Upper lobe of left lung (tissue), 6 donors: Measurements from ENCODE around the gene EID3. TPM values are rescaled to one million over a fixed set of nuclear protein-coding genes. Genes with fewer than 3 reads are reported as not detected.

ENCODE experiments used
- ATAC-seq, 2 donors: fragments of 200-7000 bp; cut with Tn5 transposase; one replicate each; pipeline ENCODE4 v1.9.1; 2022; ENCODE audit warnings: mild to moderate bottlenecking in 2 of 2, moderate library complexity in 2 of 2; ENCODE audit not compliant: low FRiP score in 2 of 2
- DNase-seq, 2 donors: peaks; one replicate each; pipeline ENCODE4 v3.0.0-alpha.2; 2019 to 2020
- H3K27ac ChIP-seq, 4 donors: fragments of 200-600 bp; sonication (generic); one replicate each; pipeline ENCODE4 v1.5.1; 2016 to 2019
- H3K27me3 ChIP-seq, 4 donors: fragments of 200-600 bp; sonication (generic); one replicate each; pipeline ENCODE4 v1.5.1; 2017 to 2019
- H3K36me3 ChIP-seq, 4 donors: fragments of 200-600 bp; sonication (generic); one replicate each; pipeline ENCODE4 v1.5.1; 2016 to 2019
- H3K4me1 ChIP-seq, 4 donors: fragments of 200-600 bp; sonication (generic); one replicate each; pipeline ENCODE4 v1.5.1; 2018 to 2019
- H3K4me3 ChIP-seq, 4 donors: fragments of 200-600 bp; sonication (generic); one replicate each; pipeline ENCODE4 v1.5.1; 2017 to 2019; ENCODE audit warnings: mild to moderate bottlenecking in 2 of 4, moderate library complexity in 1 of 4
- H3K9me3 ChIP-seq, 4 donors: fragments of 200-600 bp; sonication (generic); one replicate each; pipeline ENCODE4 v1.5.1; 2018 to 2019
- EP300 ChIP-seq, 4 donors: sonication (generic); formaldehyde crosslinking; IDR thresholded peaks; one replicate each; pipeline ENCODE4 v1.5.1; 2017; ENCODE audit warnings: antibody characterized with exemption in 4 of 4, control low read depth in 2 of 4
- POLR2A ChIP-seq, 4 donors: fragments of 450-650 bp; IDR thresholded peaks; one replicate each; pipeline ENCODE4 v1.5.1; 2016 to 2017; ENCODE audit warnings: antibody characterized with exemption in 4 of 4, mild to moderate bottlenecking in 2 of 4
- POLR2AphosphoS5 ChIP-seq, 2 donors: sonication (generic); formaldehyde crosslinking; IDR thresholded peaks; one replicate each; pipeline ENCODE4 v1.5.1; 2017; ENCODE audit warnings: antibody characterized with exemption in 2 of 2
- WGBS, 2 donors: methylation state at CpG; one replicate each; pipeline ENCODE4 v1.1.5; 2017 to 2018; 5-methylcytosine and 5-hydroxymethylcytosine counted together
- total RNA-seq, 6 donors: library from RNA; depleted of rRNA in 4 of 6; stranded (reverse); fragments of >200 nt in 4 of 6; gene quantifications; one replicate each; pipeline versions ENCODE4 v1.1.0 to v1.2.1, GENCODE V29; 2016 to 2021
- TF ChIP-seq, protein P1 (sequence below), 6 experiments: fragments of 450-650 bp in 4 of 6; fragments of 200-600 bp in 2 of 6; sonication (generic) in 2 of 6; IDR thresholded peaks; one replicate each; pipeline ENCODE4 v1.5.1; 2016 to 2019; ENCODE audit warnings: antibody characterized with exemption in 6 of 6
- donor health status: DM: no; HTN: no; CAD: no; lungs with moderate emphysema.
- donor health status: DM: no; HTN: yes; CAD: no; lungs with severe emphysema.

The EID3 gene
- total RNA-seq, 6 donors from 2014 or later: 2.5 to 62.9 (median 13.9) TPM

DNA sequence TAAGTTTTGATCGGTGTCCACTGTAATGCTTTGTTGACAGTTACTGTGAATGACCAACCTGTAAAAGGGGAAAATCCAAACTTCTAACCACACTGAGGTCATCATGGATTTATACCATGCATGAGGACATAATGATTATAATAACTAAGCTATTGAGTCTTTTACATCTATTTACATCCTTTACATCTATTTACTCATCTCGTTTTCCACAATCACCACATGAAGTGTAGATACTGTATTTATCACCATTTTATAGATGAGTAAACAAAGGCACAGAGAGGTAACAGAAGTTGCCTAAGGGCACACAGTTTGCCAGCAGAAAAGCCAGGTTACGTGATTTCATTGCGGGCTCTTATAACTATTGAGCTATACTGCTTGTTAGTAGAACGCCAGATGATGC is 27.9 kb upstream of the EID3 start:
- no peaks in the 10 kb centered on the region for H3K27me3 ChIP-seq
- WGBS, 2 donors: 45 to 64% methylated on average over 5 of the region's 5 CpGs
- H3K9me3 ChIP-seq: no peaks in the 10 kb centered on the region
- peaks cover 0 to 19% (median 6%) of the 10 kb centered on the region in 4 donors for H3K4me1 ChIP-seq
- peak overlapping the region; percentile 48 to 77 (median 70) for H3K27ac ChIP-seq
- H3K4me3 ChIP-seq: peak overlapping the region in 3 of 4 donors; percentile 17 to 28 (median 25)
- H3K36me3 ChIP-seq: no peaks in the 10 kb centered on the region
- TF ChIP-seq POLR2A (IDR thresholded peaks at IDR 0.05) (no peak), POLR2AphosphoS5 (IDR thresholded peaks at IDR 0.05) (no peak), EP300 (IDR thresholded peaks at IDR 0.05) (no peak)
- TF ChIP-seq, protein P1, sequence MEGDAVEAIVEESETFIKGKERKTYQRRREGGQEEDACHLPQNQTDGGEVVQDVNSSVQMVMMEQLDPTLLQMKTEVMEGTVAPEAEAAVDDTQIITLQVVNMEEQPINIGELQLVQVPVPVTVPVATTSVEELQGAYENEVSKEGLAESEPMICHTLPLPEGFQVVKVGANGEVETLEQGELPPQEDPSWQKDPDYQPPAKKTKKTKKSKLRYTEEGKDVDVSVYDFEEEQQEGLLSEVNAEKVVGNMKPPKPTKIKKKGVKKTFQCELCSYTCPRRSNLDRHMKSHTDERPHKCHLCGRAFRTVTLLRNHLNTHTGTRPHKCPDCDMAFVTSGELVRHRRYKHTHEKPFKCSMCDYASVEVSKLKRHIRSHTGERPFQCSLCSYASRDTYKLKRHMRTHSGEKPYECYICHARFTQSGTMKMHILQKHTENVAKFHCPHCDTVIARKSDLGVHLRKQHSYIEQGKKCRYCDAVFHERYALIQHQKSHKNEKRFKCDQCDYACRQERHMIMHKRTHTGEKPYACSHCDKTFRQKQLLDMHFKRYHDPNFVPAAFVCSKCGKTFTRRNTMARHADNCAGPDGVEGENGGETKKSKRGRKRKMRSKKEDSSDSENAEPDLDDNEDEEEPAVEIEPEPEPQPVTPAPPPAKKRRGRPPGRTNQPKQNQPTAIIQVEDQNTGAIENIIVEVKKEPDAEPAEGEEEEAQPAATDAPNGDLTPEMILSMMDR (IDR thresholded peaks at IDR 0.05): no peak
- ATAC-seq: no peak
- no peak for DNase-seq

DNA sequence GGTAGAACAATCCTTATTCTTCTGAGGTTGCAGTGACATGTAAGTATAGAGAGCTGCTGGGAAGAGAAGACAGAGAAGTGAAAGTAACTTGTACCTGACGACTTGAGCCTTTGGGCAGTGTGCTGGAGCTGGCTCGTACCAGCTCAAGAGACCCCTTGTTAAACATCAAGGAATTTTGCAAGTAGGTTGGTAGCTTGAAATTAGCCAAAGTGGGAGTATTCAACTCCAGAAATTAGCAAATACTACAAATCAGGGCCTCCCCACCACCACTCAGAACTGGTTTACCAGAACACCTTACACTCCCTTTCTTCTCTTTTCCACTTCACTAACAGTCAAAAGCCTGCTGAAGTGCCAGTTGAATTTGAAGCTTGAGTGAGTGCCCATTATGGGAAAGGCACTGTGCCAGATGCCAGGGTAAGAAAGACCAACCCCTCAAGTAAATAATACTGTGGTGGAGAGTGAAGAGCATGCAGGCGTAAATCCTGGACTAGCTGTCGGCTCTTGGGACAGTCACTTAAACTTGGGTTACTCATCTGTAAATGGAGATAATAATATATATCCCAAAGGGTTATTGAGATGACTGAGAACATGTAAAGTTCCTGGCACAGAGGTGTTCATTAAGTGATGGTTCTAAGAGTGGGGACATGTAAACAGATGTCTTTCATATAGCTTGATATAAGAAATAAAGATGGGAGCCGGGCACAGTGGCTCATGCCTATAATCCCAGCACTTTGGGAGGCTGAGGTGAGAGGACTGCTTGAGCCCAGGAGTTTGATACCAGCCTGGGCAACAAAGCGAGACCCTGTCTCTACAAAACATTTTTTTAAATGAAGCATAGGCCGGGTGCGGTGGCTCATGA is 27.0 kb upstream of the EID3 start:
- TF ChIP-seq, protein P1 (IDR thresholded peaks at IDR 0.05): no peak
- TF ChIP-seq EP300 (IDR thresholded peaks at IDR 0.05) (peak in 3 of 4 donors; percentile 65 to 89 (median 66)), POLR2AphosphoS5 (IDR thresholded peaks at IDR 0.05) (peak; percentile 54 to 73), POLR2A (IDR thresholded peaks at IDR 0.05) (no peak)
- 56 to 67% methylated on average over 8 of the region's 8 CpGs for WGBS, 2 donors
- Histone ChIP-seq H3K27ac (peak overlapping the region; percentile 48 to 77 (median 70)), H3K4me1 (peaks cover 0 to 19% (median 6%) of the 10 kb centered on the region in 4 donors), H3K27me3 (no peaks in the 10 kb centered on the region), H3K36me3 (no peaks in the 10 kb centered on the region), H3K9me3 (no peaks in the 10 kb centered on the region), H3K4me3 (peak overlapping the region in 3 of 4 donors; percentile 17 to 28 (median 25))
- ATAC-seq: peak; percentile 67 to 90
- DNase-seq: peak in 1 of 2 donors; percentile 75

DNA sequence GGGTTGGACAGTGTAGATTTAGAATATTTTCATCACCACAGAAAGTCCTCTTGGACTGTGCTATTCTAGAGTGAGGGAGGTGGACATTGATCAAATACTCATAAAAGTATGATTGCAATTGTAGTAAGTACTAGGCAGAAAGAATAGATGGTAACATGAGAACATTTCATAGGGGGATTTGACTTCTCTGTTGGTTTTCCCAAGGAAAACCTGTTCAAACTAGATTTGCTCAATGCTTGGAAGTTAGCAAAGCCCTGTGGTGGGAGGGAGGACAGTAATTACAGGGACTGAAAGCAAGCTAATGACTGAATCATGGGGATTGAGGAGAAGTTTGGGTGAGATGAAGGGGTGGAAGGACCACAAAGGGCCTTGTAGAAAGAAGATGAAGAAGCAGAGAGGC is 24.4 kb upstream of the EID3 start:
- no peak overlapping the region for H3K27ac ChIP-seq
- no peak overlapping the region for H3K4me3 ChIP-seq
- H3K36me3 ChIP-seq: no peaks in the 10 kb centered on the region
- TF ChIP-seq, protein P1 (IDR thresholded peaks at IDR 0.05): no peak
- TF ChIP-seq POLR2A (IDR thresholded peaks at IDR 0.05): no peak
- no peak for TF ChIP-seq POLR2AphosphoS5 (IDR thresholded peaks at IDR 0.05)
- no peak for TF ChIP-seq EP300 (IDR thresholded peaks at IDR 0.05)
- H3K4me1 ChIP-seq: peaks cover 0 to 19% (median 6%) of the 10 kb centered on the region in 4 donors
- ATAC-seq: no peak
- no peaks in the 10 kb centered on the region for H3K9me3 ChIP-seq
- H3K27me3 ChIP-seq: no peaks in the 10 kb centered on the region
- no peak for DNase-seq

DNA sequence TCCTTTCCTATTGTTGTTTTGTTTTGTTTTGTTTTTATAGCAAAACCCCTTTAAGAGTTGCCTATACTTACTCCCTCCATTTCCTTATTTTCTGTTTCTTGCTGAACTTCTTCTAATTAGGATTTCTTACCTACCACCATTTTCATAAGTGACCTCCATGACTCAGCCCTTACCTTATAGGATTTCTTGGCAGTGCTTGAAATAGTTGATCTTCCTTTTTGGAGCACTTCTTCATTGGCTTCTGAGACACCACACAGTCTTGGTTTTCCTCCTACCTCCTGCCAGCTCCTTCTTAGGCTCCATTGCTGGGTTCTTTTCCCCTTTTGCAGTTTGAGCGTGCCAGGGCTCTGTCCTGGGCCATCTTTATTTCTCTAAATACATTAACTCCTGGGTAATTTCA is 23.4 kb upstream of the EID3 start:
- H3K27me3 ChIP-seq: no peaks in the 10 kb centered on the region
- DNase-seq (no peak), ATAC-seq (no peak)
- H3K4me1 ChIP-seq: peaks cover 0 to 19% (median 7%) of the 10 kb centered on the region in 4 donors
- WGBS, 2 donors: 94 to 100% methylated on average over 1 of the region's 1 CpG
- H3K9me3 ChIP-seq: no peaks in the 10 kb centered on the region
- H3K36me3 ChIP-seq: no peaks in the 10 kb centered on the region
- H3K27ac ChIP-seq: no peak overlapping the region
- TF ChIP-seq EP300 (IDR thresholded peaks at IDR 0.05) (no peak), POLR2A (IDR thresholded peaks at IDR 0.05) (no peak), POLR2AphosphoS5 (IDR thresholded peaks at IDR 0.05) (no peak)
- TF ChIP-seq, protein P1 (IDR thresholded peaks at IDR 0.05): no peak
- H3K4me3 ChIP-seq: no peak overlapping the region
